Measurements from ENCODE around the gene ZMAT2.
A peak's percentile ranks its signal among the peaks of the same experiment; 100 is the strongest.
"Not testable (repeated sequence)": the region's sequence is repeated elsewhere in the genome, so short reads cannot be mapped to it uniquely, and the experiment has no call there.

The ZMAT2 gene, protein sequence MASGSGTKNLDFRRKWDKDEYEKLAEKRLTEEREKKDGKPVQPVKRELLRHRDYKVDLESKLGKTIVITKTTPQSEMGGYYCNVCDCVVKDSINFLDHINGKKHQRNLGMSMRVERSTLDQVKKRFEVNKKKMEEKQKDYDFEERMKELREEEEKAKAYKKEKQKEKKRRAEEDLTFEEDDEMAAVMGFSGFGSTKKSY

GRCh38 chr5:140700177-140701144, at the start of gene ZMAT2:
Gene ZMAT2 (plus strand): TSS chr5:140700447. CDS start chr5:140700461, 14 bp downstream.
- H3K27me3 ChIP-seq (ENCODE audit: low read depth): no peaks in the 10 kb centered on the region
- in situ Hi-C loops (cut with MboI; ENCODE audit: low sequenced_read_pairs): no loop called here
- peak within 1 kb of the TSS; percentile 68 for H3K4me3 ChIP-seq
- peaks cover 4% of the 10 kb centered on the region; the same call in 1 of the 2 replicates for H3K4me1 ChIP-seq
- H3K36me3 ChIP-seq (replicated peaks): peaks cover 75% of the 10 kb centered on the region
- H3K9me3 ChIP-seq: no peaks in the 10 kb centered on the region
- DNase-seq (ENCODE audit: low spot score in 2 of 2): peak; percentile 93 to 99

- in situ Hi-C loops (cut with MboI; ENCODE audit: low sequenced_read_pairs): no loop called here
- Histone ChIP-seq H3K27me3 (ENCODE audit: low read depth) (no peaks in the 10 kb centered on the region), H3K36me3 (replicated peaks) (peaks cover 91% of the 10 kb centered on the region), H3K4me3 (no peak overlapping the region), H3K9me3 (no peaks in the 10 kb centered on the region), H3K4me1 (no peaks in the 10 kb centered on the region)
- no peak for DNase-seq (ENCODE audit: low spot score in 2 of 2)
Measured at GRCh38 chr5:140658870-140659269, 41.4 kb upstream of the ZMAT2 start.

- H3K4me3 ChIP-seq; DNase-seq (ENCODE audit: low spot score in 2 of 2); H3K27me3 ChIP-seq (ENCODE audit: low read depth); H3K9me3 ChIP-seq; in situ Hi-C loops (cut with MboI; ENCODE audit: low sequenced_read_pairs); H3K4me1 ChIP-seq: not testable (repeated sequence)
- peaks cover 76% of the 10 kb centered on the region for H3K36me3 ChIP-seq (replicated peaks)
Measured at GRCh38 chr5:140660371-140660770, 39.9 kb upstream of the ZMAT2 start.

- DNase-seq (ENCODE audit: low spot score in 2 of 2): no peak
- Histone ChIP-seq H3K4me3 (peak overlapping the region; percentile 82), H3K27me3 (ENCODE audit: low read depth) (no peaks in the 10 kb centered on the region), H3K4me1 (no peaks in the 10 kb centered on the region), H3K36me3 (replicated peaks) (peaks cover 54% of the 10 kb centered on the region), H3K9me3 (no peaks in the 10 kb centered on the region)
- in situ Hi-C loops (cut with MboI; ENCODE audit: low sequenced_read_pairs): no loop called here
Measured at GRCh38 chr5:140664030-140664358, 36.3 kb upstream of the ZMAT2 start.

- in situ Hi-C loops (cut with MboI; ENCODE audit: low sequenced_read_pairs): no loop called here
Measured at GRCh38 chr5:140664359-140665119, 35.7 kb upstream of the ZMAT2 start, which contains the start of gene WDR55. Gene WDR55 (plus strand): TSS chr5:140664904. CDS start chr5:140664913, 9 bp downstream.

DNA sequence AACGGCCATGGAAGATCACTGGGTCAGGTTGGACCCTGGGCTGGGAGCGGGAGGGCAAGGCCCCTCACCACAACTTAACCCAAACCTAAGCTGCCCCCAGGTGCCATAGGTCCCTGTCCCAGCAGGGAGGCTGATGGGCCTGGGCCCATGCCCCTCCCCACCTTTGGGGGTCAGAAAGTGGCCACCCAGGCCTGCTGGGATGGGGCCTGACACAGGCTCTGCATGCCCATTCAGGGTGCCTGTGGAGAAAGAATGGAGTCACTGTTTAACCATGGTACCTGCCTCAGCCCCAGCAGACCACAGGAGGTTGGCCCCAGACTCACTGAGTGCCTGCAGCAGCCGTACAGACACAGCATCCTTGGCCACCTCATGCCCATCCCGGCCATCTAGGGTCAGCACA, 29.2 kb upstream of the ZMAT2 start:
- H3K4me3 ChIP-seq; in situ Hi-C loops (cut with MboI; ENCODE audit: low sequenced_read_pairs); DNase-seq (ENCODE audit: low spot score in 2 of 2); H3K4me1 ChIP-seq; H3K9me3 ChIP-seq; H3K27me3 ChIP-seq (ENCODE audit: low read depth): not testable (repeated sequence)
- H3K36me3 ChIP-seq (replicated peaks): peaks cover 64% of the 10 kb centered on the region

More at GRCh38 chr5:140664359-140665119, 35.7 kb upstream of the ZMAT2 start, which contains the start of gene WDR55:
- H3K36me3 ChIP-seq (replicated peaks): peaks cover 54% of the 10 kb centered on the region
- DNase-seq (ENCODE audit: low spot score in 2 of 2): peak; percentile 93 to 98
- H3K27me3 ChIP-seq (ENCODE audit: low read depth): no peaks in the 10 kb centered on the region
- peak within 1 kb of the TSS; percentile 82 for H3K4me3 ChIP-seq
- H3K4me1 ChIP-seq: no peaks in the 10 kb centered on the region
- H3K9me3 ChIP-seq: no peaks in the 10 kb centered on the region

DNA sequence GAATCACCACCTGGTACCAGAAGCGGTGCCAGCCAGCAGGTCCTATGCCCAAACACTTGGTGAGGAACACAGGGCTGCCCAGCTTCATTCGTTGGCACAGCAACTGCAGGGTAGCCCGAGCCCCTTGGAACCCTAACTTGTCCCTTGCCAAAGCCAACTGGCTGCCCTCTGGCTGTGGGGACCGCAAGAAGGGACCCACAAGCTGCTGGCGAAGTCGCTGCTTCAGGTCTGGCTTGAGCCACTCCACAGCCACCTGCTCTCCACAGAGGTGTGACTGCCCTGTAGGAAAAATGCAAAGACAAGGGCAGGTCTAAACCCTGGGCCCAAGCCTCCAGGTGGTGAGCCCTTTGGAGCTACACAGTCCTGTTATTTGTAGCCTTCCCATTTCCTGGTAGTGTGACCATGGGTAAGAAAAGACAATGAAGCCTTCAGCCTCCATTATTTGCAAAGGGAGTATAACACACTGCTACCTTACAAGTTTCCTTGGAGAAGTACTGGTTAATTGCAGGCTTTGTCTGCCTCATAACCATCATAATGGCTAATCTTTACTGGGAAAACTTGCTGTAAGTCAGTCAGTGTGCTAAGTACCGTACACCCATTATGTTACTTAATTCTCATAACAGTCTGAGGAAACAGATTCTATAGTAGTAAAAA, 28.6 kb upstream of the ZMAT2 start:
- Histone ChIP-seq H3K9me3 (no peaks in the 10 kb centered on the region), H3K4me3 (no peak overlapping the region), H3K36me3 (replicated peaks) (peaks cover 69% of the 10 kb centered on the region), H3K4me1 (peaks cover 8% of the 10 kb centered on the region), H3K27me3 (ENCODE audit: low read depth) (no peaks in the 10 kb centered on the region)
- peak; percentile 44 to 93 for DNase-seq (ENCODE audit: low spot score in 2 of 2)
- in situ Hi-C loops (cut with MboI; ENCODE audit: low sequenced_read_pairs): no loop called here

- Histone ChIP-seq H3K36me3 (replicated peaks) (peaks cover 75% of the 10 kb centered on the region), H3K4me3 (no peak overlapping the region), H3K27me3 (ENCODE audit: low read depth) (no peaks in the 10 kb centered on the region), H3K4me1 (peaks cover 8% of the 10 kb centered on the region), H3K9me3 (no peaks in the 10 kb centered on the region)
- in situ Hi-C loops (cut with MboI; ENCODE audit: low sequenced_read_pairs): no loop called here
- no peak for DNase-seq (ENCODE audit: low spot score in 2 of 2)
Measured at GRCh38 chr5:140672455-140673186, 27.6 kb upstream of the ZMAT2 start.

GRCh38 chr5:140673187-140673976, 26.9 kb upstream of the ZMAT2 start, which contains the start of gene DND1:
Gene DND1 (minus strand): TSS chr5:140673576. CDS start chr5:140673542, 34 bp downstream.
- Histone ChIP-seq H3K4me1 (peaks cover 8% of the 10 kb centered on the region), H3K27me3 (ENCODE audit: low read depth) (no peaks in the 10 kb centered on the region), H3K9me3 (no peaks in the 10 kb centered on the region), H3K4me3 (no peak within 1 kb of the TSS), H3K36me3 (replicated peaks) (peaks cover 77% of the 10 kb centered on the region)
- in situ Hi-C loops (cut with MboI; ENCODE audit: low sequenced_read_pairs): no loop called here
- DNase-seq (ENCODE audit: low spot score in 2 of 2): no peak

DNA sequence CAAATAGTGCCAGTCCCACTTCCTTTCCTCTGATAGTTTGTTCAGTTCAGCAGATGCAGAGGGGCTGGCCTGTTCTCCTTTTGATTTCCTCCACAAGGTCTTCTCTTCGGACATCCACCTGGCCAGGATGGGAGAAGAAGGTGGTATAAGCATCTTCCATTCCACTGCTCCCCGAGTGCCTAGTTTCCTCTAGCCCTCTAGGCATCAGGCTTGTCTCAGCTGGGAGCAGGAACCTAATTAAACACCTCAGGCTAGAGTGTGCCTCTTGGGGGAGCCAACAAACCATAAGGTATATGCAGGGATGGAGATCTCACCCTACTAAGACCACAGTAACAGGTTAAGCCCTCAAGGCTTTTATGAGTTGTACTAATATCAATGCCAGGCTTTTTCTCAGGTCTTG, 26.0 kb upstream of the ZMAT2 start:
- in situ Hi-C loops (cut with MboI; ENCODE audit: low sequenced_read_pairs): no loop called here
- no peaks in the 10 kb centered on the region for H3K27me3 ChIP-seq (ENCODE audit: low read depth)
- H3K4me1 ChIP-seq: peaks cover 8% of the 10 kb centered on the region
- no peak for DNase-seq (ENCODE audit: low spot score in 2 of 2)
- H3K36me3 ChIP-seq (replicated peaks): peaks cover 76% of the 10 kb centered on the region
- no peak overlapping the region for H3K4me3 ChIP-seq
- no peaks in the 10 kb centered on the region for H3K9me3 ChIP-seq

GRCh38 chr5:140674629-140675028, 25.6 kb upstream of the ZMAT2 start:
- H3K36me3 ChIP-seq (replicated peaks): peaks cover 72% of the 10 kb centered on the region
- DNase-seq (ENCODE audit: low spot score in 2 of 2): no peak
- in situ Hi-C loops (cut with MboI; ENCODE audit: low sequenced_read_pairs): no loop called here

GRCh38 chr5:140677947-140678346, 22.3 kb upstream of the ZMAT2 start:
- DNase-seq (ENCODE audit: low spot score in 2 of 2): no peak
- Histone ChIP-seq H3K36me3 (replicated peaks) (peaks cover 70% of the 10 kb centered on the region), H3K9me3 (no peaks in the 10 kb centered on the region), H3K4me3 (no peak overlapping the region), H3K4me1 (no peaks in the 10 kb centered on the region), H3K27me3 (ENCODE audit: low read depth) (no peaks in the 10 kb centered on the region)
- in situ Hi-C loops (cut with MboI; ENCODE audit: low sequenced_read_pairs): no loop called here

More at GRCh38 chr5:140674629-140675028, 25.6 kb upstream of the ZMAT2 start:
- Histone ChIP-seq H3K4me1 (peaks cover 8% of the 10 kb centered on the region), H3K9me3 (no peaks in the 10 kb centered on the region), H3K4me3 (no peak overlapping the region), H3K27me3 (ENCODE audit: low read depth) (no peaks in the 10 kb centered on the region)

Measured in HAP-1 (cell line).